ENCODE data around the gene CSK.
A peak's percentile ranks its signal among the peaks of the same experiment; 100 is the strongest.

CSK gene

GRCh38 chr15:74802862-74803447 lies 21.1 kb downstream of the CSK start:
- no peak for DNase-seq

GRCh38 chr15:74804935-74805334 lies 23.1 kb downstream of the CSK start:
- DNase-seq = no peak

GRCh38 chr15:74807282-74807681 lies 25.4 kb downstream of the CSK start:
- DNase-seq = no peak

DNA sequence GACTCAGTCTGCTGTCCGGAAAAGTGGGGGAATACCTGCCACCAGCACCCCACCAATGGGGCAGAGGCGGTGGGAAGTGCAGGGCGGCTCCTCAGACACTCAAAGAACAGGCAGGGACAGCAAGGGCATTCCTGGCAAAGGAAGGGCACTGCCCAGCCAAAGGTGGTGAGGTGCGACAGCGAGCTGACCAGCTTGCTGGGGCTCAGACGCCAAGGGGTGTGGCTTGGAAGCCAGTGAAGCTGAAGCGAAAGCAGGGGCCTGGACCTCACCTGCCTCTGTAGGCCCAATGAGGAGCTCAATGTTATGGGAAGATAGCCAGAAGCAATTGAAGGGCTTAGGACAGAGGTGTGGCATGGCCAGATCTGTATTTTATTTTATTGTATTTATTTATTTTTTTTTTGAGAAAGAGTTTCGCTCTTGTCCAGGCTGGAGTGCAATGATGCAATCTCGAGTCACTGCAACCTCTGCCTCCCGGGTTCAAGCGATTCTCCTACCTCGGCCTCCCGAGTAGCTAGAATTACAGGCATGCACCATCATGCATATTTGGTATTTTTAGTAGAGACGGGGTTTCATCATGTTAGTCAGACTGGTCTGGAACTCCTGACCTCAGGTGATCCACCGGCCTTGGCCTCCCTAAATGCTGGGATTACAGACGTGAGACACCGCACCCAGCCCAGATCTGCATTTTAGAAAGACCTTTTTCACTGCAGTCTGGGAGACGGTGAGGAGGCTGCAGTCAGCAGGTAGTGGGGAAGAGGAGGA lies 26.4 kb downstream of the CSK start:
- DNase-seq = no peak

DNA sequence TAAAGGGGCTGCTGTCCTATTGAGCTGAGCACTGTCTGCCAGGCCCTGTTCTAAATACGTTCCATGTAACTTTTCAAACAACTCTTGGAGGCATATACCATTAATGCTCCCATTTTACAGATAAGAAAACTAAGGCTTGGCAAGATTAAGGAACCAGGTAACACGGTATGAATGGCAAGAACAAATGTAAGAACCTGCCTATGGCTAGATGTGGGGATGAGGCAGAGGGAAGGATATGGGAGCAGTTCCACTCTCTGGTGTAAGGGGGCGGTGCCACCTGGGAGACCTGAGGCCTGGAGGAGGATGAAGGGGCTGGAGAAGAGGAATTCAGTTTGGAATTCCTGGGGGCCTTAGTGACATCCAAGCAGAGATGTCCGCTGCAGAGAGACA lies 27.0 kb downstream of the CSK start:
- DNase-seq = no peak

DNA sequence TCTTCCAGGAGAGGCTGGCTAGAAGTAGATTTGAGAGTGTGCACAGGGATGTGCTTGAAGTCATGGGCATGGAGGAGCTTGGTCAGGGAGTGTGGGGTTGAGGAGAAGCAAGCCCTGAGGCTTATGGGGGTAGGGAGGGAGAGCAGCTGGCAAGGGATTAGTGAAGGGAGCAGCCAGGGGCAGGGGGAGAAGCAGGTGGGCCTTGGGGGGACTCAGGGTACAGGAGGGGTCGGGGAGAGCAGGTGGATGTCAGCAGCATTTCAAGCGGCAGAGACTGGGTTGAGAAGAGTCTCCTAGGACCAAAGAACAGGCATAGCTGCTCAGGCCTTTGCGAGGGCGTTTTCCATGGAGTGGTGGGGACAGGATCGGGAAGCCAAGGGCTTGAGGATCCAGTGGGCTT lies 27.4 kb downstream of the CSK start:
- DNase-seq = no peak

DNA sequence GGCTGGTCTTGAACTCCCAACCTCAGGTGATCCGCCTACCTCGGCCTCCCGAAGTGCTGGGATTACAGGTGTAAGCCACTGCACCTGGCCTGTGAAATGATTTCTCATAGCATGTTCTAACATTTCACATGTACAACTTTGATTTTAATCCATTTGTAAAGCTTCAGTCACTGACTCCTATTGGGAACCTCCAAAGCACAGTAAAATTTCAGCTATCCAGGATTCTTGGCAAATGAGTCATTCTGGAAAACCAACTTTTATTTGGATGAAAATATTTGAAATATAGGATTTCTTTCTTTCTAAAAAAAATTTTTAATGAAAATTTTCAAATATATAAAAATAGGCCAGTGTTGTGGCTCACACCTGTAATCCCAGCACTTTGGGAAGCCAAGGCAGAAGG lies 28.1 kb downstream of the CSK start:
- DNase-seq = no peak

GRCh38 chr15:74812533-74812932 lies 30.7 kb downstream of the CSK start, which contains the start of gene LMAN1L:
TSS of gene LMAN1L (plus strand) at chr15:74812835. CDS start at chr15:74812855, 20 bp downstream.
- DNase-seq = no peak

- no peak for DNase-seq
These were observed 33.4 kb downstream of the CSK start for GRCh38 chr15:74815121-74815934.

GRCh38 chr15:74815961-74816360 lies 34.1 kb downstream of the CSK start:
- no peak for DNase-seq

GRCh38 chr15:74816624-74817369 lies 34.9 kb downstream of the CSK start:
- no peak for DNase-seq

GRCh38 chr15:74817370-74817737 lies 35.5 kb downstream of the CSK start:
- DNase-seq = no peak

- no peak for DNase-seq
These were observed 38.2 kb downstream of the CSK start for GRCh38 chr15:74820056-74820455.

GRCh38 chr15:74821091-74821789 lies 39.4 kb downstream of the CSK start:
- no peak for DNase-seq

GRCh38 chr15:74821790-74822158 lies 39.9 kb downstream of the CSK start:
- no peak for DNase-seq

GRCh38 chr15:74822233-74822632 lies 40.4 kb downstream of the CSK start:
- no peak for DNase-seq

DNA sequence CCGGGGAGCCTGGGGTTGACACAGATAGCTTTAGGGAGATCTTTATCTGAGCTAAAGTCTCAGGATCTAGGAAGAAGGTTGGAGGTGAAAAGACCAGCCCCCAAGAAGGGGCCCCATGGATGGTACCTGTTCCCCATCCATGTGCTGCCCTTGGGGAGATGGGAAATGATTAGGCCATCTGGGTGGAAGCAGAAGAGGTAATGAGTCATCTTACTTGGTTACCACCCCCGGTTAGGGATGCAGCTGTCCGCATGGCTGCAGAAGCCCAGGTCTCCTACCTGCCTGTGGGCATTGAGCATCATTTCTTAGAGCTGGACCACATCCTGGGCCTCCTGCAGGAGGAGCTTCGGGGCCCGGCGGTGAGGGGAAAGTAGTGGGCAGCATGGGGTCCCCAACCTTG lies 41.4 kb downstream of the CSK start:
- DNase-seq = no peak

DNA sequence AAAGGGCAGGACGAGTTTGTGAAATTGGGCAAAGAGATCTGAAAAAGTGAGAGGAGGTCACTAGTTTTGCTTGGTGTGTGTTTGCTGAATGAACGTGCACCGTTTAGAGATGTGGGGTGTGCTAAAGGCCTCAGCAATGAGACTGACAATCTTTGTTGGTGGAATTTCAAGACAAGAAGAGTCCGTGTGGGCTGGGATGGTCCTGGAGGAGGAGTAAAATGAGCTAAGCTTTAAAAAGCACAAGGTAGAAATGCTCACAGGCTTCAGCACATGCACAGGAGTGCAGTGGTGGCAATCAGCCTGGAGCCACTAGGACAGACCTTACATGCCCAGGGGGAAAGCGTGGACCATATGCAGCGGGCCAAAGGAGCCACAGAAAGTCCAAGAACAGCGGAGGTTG lies 43.1 kb downstream of the CSK start:
- DNase-seq = no peak

DNA sequence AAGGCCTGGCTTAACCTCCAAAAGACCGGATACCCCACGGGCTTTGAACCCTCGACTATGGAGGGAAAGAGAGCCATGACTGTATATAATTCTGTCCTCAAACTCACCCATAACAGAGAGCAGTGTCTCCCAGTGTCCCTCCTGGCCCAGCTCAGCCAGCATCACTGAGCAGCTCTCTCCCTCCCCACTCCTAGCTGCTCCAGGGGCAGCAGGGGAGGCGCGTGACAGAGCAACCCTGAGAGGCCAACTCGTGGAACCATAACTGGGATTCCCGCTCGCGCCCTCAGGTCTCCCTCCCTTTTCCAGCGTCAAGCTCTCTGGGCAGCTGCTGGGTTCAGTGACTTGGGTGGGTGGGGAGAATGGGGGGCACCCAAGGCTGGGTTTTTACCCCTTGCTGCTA lies 44.0 kb downstream of the CSK start:
- no peak for DNase-seq

- DNase-seq = peak; percentile 51
These were observed 44.5 kb downstream of the CSK start, which contains the start of gene CPLX3 for GRCh38 chr15:74826364-74826819. TSS of gene CPLX3 (plus strand) at chr15:74826627. CDS start at chr15:74826704, 77 bp downstream.

GRCh38 chr15:74826921-74827320 lies 45.0 kb downstream of the CSK start:
- DNase-seq = no peak

DNA sequence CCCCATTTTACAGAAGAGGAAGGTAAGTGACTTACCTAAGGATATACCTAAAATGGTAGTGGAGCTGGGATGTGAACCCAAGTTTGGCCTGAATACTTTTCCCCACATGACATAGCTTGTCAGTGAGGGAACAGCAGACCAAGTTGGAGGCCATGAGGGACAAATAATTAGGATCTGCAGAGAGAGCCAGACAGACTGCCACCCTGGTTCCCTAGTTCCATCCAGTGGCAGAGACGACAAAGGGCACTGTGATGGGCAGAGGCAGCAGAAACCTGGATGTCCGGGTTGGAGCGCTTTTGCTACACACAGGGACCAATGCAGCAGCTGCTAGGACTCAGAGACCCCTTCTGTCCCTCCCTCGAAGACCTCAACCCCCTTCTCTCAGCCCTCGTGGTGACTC lies 45.7 kb downstream of the CSK start:
- no peak for DNase-seq
